ENCODE data around the gene APCS.

APCS gene

GRCh38 chr1:159562680-159563079 lies 24.9 kb upstream of the APCS start:
- no peak overlapping the region for H3K4me3 ChIP-seq (ENCODE audit: low read depth, low read length)
- TF ChIP-seq, protein P1, sequence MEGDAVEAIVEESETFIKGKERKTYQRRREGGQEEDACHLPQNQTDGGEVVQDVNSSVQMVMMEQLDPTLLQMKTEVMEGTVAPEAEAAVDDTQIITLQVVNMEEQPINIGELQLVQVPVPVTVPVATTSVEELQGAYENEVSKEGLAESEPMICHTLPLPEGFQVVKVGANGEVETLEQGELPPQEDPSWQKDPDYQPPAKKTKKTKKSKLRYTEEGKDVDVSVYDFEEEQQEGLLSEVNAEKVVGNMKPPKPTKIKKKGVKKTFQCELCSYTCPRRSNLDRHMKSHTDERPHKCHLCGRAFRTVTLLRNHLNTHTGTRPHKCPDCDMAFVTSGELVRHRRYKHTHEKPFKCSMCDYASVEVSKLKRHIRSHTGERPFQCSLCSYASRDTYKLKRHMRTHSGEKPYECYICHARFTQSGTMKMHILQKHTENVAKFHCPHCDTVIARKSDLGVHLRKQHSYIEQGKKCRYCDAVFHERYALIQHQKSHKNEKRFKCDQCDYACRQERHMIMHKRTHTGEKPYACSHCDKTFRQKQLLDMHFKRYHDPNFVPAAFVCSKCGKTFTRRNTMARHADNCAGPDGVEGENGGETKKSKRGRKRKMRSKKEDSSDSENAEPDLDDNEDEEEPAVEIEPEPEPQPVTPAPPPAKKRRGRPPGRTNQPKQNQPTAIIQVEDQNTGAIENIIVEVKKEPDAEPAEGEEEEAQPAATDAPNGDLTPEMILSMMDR (IDR thresholded peaks at IDR 0.05; ENCODE audit: borderline replicate concordance, insufficient read depth, low read depth, low read length) = no peak

DNA sequence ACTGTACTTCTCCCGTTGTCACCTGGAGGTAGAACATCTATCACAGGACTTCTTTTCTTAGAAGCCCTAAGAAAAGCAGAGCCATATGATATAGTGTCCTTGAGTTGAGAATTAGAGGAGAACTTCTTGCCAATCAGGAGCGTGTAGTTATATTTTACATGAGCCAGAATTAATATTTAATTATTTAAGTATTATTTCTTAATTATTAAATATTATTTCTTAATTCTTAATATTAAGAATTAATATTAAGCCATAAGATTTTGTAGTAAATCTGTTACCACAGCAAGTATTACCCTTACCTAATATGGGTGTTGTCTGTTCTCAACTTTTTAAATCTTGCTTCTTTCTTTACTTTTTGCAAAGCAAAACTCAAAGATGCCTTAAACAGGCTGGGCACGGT lies 10.2 kb upstream of the APCS start:
- no peak overlapping the region for H3K4me3 ChIP-seq (ENCODE audit: low read depth, low read length)
- TF ChIP-seq, protein P1 (IDR thresholded peaks at IDR 0.05; ENCODE audit: borderline replicate concordance, insufficient read depth, low read depth, low read length) = no peak

- TF ChIP-seq, protein P1 (IDR thresholded peaks at IDR 0.05; ENCODE audit: borderline replicate concordance, insufficient read depth, low read depth, low read length) = no peak
- no peak overlapping the region for H3K4me3 ChIP-seq (ENCODE audit: low read depth, low read length)
Measured at GRCh38 chr1:159580340-159580739, 7.3 kb upstream of the APCS start.

- H3K4me3 ChIP-seq (ENCODE audit: low read depth, low read length) = no peak overlapping the region
- TF ChIP-seq, protein P1 (IDR thresholded peaks at IDR 0.05; ENCODE audit: borderline replicate concordance, insufficient read depth, low read depth, low read length) = no peak
Measured at GRCh38 chr1:159581422-159581821, 6.2 kb upstream of the APCS start.

GRCh38 chr1:159584536-159584935 lies 3.1 kb upstream of the APCS start:
- H3K4me3 ChIP-seq (ENCODE audit: low read depth, low read length) = no peak overlapping the region
- TF ChIP-seq, protein P1 (IDR thresholded peaks at IDR 0.05; ENCODE audit: borderline replicate concordance, insufficient read depth, low read depth, low read length) = no peak

DNA sequence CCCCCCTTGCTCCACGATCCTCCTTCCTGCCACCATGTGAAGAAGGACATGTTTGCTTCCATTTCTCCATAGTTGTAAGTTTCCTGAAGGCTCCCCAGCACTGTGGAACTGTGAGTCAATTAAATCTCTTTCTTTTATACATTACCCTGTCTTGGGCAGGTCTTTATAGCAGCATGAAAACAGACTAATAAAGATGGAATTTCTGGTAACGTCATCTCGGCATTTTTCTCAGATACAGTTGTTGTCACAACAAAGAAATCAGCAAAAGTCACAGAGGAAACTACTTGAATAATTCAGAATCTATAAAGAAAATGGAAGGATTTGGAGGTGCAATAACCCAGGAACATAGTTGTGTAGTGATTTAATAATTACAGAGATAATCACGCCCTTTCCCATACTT lies 4.4 kb downstream of the APCS start:
- no peak overlapping the region for H3K4me3 ChIP-seq (ENCODE audit: low read depth, low read length)

More for the DNA sequence above, 4.4 kb downstream of the APCS start:
- TF ChIP-seq, protein P1 (IDR thresholded peaks at IDR 0.05; ENCODE audit: borderline replicate concordance, insufficient read depth, low read depth, low read length) = no peak
